ENCODE results near the gene CIRBP. TPM values are rescaled to one million over a fixed set of nuclear protein-coding genes. Genes with fewer than 3 reads are reported as not detected.

CIRBP gene
- total RNA-seq, 1 experiment from 2014 or later, result 66.6 TPM

GRCh38 chr19:1313695-1314613 is 44.8 kb downstream of the CIRBP start:
- Histone ChIP-seq H3K4me3 (ENCODE audit: low read depth in 2 of 2, low read length in 2 of 2) (no peak overlapping the region; a peak in 1 of 4 replicates), H3K27me3 (ENCODE audit: control insufficient read depth, insufficient read depth, low read length) (no peaks in the 10 kb centered on the region), H3K36me3 (ENCODE audit: control insufficient read depth, insufficient read depth, low read length) (no peaks in the 10 kb centered on the region), H3K27ac (ENCODE audit: low read length) (peak overlapping the region; percentile 36), H3K9me3 (ENCODE audit: control insufficient read depth, insufficient read depth, low read depth, low read length) (no peaks in the 10 kb centered on the region), H3K4me1 (ENCODE audit: control insufficient read depth, insufficient read depth, low read length) (peaks cover 30% of the 10 kb centered on the region)
- no TSS peak for BruUV-seq (replicated peaks)
- TF ChIP-seq REST (IDR thresholded peaks at IDR 0.05; ENCODE audit: insufficient read depth in 1 of 2, low read depth in 2 of 2, low read length in 1 of 2) (no peak), TCF7L2 (IDR thresholded peaks at IDR 0.05; ENCODE audit: low read depth, low read length) (no peak), CTCF (IDR thresholded peaks at IDR 0.05) (no peak), SIN3A (IDR thresholded peaks at IDR 0.05; ENCODE audit: borderline replicate concordance, insufficient read depth, low read depth, low read length) (no peak)
- in situ Hi-C loops (cut with HindIII; ENCODE audit: low pct_unique_long_range_greater_than_20kb, low sequenced_read_pairs) (no loop called here), intact Hi-C loops (cut with micrococcal nuclease; ENCODE audit: unreplicated experiment) (no loop called here)
- ChIA-PET CTCF (interaction anchor here (0.6 to 1.9 kb wide), 3 partner anchors 31 to 59 kb away, joined by 7 to 15 read pairs (median 8); no protein-coding TSS in a partner anchor), POLR2A (interaction anchor here (0.5 kb wide), 1 partner anchor 44 kb away, joined by 4 read pairs; no protein-coding TSS in a partner anchor)
- DNase-seq (ENCODE audit: low read depth, low spot score) (no peak), ATAC-seq (peak; percentile 15; the same call in 1 of the 2 replicates)

GRCh38 chr19:1315470-1316166 is 46.5 kb downstream of the CIRBP start:
- DNase-seq (ENCODE audit: low read depth, low spot score) (no peak), ATAC-seq (peak; percentile 81)
- no peaks in the 10 kb centered on the region for H3K36me3 ChIP-seq (ENCODE audit: control insufficient read depth, insufficient read depth, low read length)
- no peak for TF ChIP-seq TCF7L2 (IDR thresholded peaks at IDR 0.05; ENCODE audit: low read depth, low read length)
- TF ChIP-seq SIN3A (IDR thresholded peaks at IDR 0.05; ENCODE audit: borderline replicate concordance, insufficient read depth, low read depth, low read length), result no peak
- no peak for TF ChIP-seq POLR2AphosphoS5 (IDR thresholded peaks at IDR 0.05; ENCODE audit: low read depth, low read length)
- peak; percentile 91 for TF ChIP-seq CTCF (IDR thresholded peaks at IDR 0.05)
- no peak for TF ChIP-seq REST (IDR thresholded peaks at IDR 0.05; ENCODE audit: insufficient read depth in 1 of 2, low read depth in 2 of 2, low read length in 1 of 2)
- peak overlapping the region; percentile 23 to 36 for H3K4me3 ChIP-seq (ENCODE audit: low read depth in 2 of 2, low read length in 2 of 2)
- ChIA-PET CTCF (interaction anchor here (0.6 to 1.9 kb wide), 2 partner anchors 56 to 57 kb away, joined by 3 to 7 read pairs; no protein-coding TSS in a partner anchor), POLR2A (interaction anchor here (0.7 to 0.8 kb wide), 2 partner anchors 46 to 356 kb away, joined by 3 read pairs; no protein-coding TSS in a partner anchor)
- H3K9me3 ChIP-seq (ENCODE audit: control insufficient read depth, insufficient read depth, low read depth, low read length), result no peaks in the 10 kb centered on the region
- in situ Hi-C loops (cut with HindIII; ENCODE audit: low pct_unique_long_range_greater_than_20kb, low sequenced_read_pairs) (no loop called here), intact Hi-C loops (cut with micrococcal nuclease; ENCODE audit: unreplicated experiment) (no loop called here)
- no peak overlapping the region for H3K27ac ChIP-seq (ENCODE audit: low read length)
- no TSS peak for BruUV-seq (replicated peaks)
- H3K27me3 ChIP-seq (ENCODE audit: control insufficient read depth, insufficient read depth, low read length), result no peaks in the 10 kb centered on the region
- H3K4me1 ChIP-seq (ENCODE audit: control insufficient read depth, insufficient read depth, low read length), result peaks cover 30% of the 10 kb centered on the region

All from Panc1 (cell line).